Stomach (tissue), 4 donors: ENCODE results near the gene EXOC3.

Experiments used
- CTCF ChIP-seq, 7 experiments: fragments of 450-650 bp in 4 of 7; fragments of 200-600 bp in 3 of 7; sonication (generic) in 3 of 7; IDR thresholded peaks; one replicate each; pipeline ENCODE4 v1.5.1; 2016 to 2019; ENCODE audit warnings: antibody characterized with exemption in 7 of 7, control low read depth in 2 of 7, mild to moderate bottlenecking in 1 of 7
- POLR2A ChIP-seq, 4 donors: fragments of 450-650 bp; IDR thresholded peaks; one replicate each; pipeline ENCODE4 v1.6.1; 2016; ENCODE audit warnings: antibody characterized with exemption in 4 of 4, control low read depth in 2 of 4, mild to moderate bottlenecking in 1 of 4, moderate library complexity in 1 of 4
- POLR2AphosphoS5 ChIP-seq, 3 donors: sonication (generic); formaldehyde crosslinking; IDR thresholded peaks; one replicate each; pipeline ENCODE4 v1.6.1; 2016; ENCODE audit warnings: antibody characterized with exemption in 3 of 3

GRCh38 chr5:472656-473550 lies 29.9 kb downstream of the EXOC3 start:
- TF ChIP-seq POLR2AphosphoS5 (IDR thresholded peaks at IDR 0.05) (peak in 2 of 3 donors; percentile 74 to 76), CTCF (IDR thresholded peaks at IDR 0.05) (no peak), POLR2A (IDR thresholded peaks at IDR 0.05) (no peak)
